Stimulated activated naive CD4-positive, alpha-beta T cell (primary cell): ENCODE data around the gene CDC25C.
A peak's percentile ranks its signal among the peaks of the same experiment; 100 is the strongest.
"Not testable (repeated sequence)": the region's sequence is repeated elsewhere in the genome, so short reads cannot be mapped to it uniquely, and the experiment has no call there.

Experiments used
- DNase-seq, 6 experiments: peaks; one replicate each; lab custom pipeline; 2025; lab: John Stamatoyannopoulos, UW

CDC25C gene

DNA sequence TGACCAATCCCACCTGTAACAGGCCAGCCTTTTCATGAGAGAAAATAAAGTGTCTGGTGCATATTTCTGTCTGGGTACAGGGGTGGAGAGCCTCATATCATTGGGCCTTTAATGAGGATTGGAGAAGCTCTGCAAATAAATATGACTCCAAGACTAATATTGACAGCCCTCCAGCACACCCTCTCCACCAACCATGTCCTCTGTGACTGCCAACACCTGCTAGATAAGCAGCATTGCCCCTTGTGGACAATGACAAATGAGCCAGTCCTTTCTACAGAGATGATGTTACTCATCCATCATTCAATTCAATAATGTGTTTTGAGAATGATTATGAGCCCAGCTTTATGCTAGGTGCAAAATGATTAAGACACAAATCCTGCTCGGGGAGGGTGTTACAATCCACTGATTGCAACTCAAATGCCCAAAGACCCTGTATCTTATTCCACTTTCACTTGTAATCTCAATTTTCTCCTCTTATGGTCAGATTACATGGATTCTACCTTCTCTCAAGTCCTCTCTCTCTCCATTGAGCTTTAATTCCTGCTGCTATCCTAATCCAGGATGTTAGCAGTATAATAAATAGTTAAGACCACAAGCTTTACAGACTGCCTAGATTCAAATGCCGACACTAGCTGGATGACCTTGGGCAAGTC, 55.1 kb downstream of the CDC25C start:
- DNase-seq: no peak

DNA sequence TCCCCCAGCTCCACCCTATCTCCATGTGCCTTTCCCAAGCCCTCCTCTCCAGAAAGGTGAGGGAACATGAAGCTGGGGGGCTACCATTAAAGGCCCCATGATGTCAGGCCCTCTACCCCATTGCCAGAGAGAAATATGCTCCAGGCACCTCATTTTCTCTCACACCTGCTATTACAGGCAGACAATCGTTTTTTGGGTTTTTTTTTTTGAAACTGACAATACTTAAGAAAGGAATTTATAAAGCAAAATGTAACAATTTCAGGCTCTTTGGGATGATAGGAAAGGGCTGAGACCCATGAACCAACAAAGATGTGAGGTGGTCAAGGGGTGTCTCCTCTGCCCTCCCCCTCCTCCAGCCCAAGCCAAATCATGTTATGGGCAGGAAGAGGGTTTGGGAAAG, 55.7 kb downstream of the CDC25C start:
- no peak for DNase-seq

DNA sequence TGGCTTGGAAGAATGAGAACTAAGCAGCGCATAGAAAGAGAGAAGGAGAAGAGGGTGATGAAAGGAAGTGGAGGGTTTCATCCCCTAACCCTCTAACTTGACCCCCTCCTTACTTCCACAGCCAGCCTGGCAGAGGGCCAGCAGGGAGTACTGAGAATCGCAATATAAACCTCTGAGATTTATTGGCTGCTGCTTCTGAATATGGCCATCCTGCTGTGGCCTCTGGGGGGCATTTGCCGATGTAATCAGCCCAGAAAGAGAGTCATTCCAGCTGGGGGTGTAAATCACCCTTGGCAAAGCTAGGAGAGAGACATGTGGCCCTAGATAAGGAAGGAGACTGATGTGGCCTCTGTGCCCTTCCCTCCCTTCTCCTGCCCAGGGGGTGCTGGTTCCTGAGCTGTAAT, 56.2 kb downstream of the CDC25C start:
- no peak for DNase-seq

DNA sequence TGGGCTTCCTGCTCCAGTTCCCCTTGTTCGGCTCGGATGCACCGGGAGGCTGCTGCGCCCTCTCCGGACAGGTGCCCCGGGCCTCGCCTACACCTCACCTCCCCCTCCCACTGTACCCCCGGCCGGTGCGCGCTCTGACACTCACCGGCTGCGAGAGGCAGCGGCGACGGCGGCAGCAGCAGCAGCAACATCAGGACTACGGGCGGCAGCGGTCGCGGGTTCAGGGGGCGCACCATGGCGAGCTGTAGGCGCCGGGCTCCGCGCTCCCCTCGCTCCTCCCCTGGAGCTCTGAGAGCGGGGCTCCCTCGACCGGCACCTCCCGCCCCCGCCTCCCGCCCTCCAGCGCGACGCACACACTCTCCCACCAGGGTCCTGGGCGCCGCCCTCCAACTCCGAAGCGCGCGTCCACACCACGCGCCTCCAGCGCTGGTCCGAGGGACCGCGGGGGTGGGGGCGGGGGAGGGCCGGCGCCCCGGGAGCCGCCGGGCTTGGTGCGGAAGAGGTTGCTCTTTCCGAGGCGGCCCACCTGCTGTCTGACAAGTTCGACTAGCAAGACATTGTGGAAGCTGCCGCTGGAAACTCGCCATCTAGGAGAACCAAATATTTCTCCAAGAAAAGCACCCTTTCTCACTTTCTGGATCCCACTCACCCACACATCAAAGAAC, 57.3 kb downstream of the CDC25C start, which contains the start of gene GFRA3:
GFRA3 (minus strand) TSS at position 433 of the 665 bp plus-strand sequence; CDS start at position 236, 197 bp downstream.
- peak in 1 of 6 experiments; percentile 11 for DNase-seq

DNA sequence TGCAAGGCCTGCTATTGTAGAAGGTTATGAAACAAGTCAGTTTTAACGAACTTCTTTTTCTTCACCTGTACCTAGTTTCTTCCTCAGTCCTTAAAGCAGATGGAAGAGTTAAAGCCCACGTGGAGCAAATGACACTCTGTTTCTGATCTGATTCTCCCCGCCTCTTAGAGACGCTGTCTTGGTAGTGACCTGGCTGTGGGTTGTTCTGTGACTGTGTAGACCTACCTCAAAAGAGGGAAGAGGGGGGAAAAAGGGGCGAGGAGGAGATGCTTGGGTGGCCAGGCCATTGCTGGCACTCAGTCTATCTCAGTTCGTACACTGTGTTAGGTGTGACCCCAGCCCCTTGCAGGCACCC, 57.8 kb downstream of the CDC25C start:
- DNase-seq: no peak

DNA sequence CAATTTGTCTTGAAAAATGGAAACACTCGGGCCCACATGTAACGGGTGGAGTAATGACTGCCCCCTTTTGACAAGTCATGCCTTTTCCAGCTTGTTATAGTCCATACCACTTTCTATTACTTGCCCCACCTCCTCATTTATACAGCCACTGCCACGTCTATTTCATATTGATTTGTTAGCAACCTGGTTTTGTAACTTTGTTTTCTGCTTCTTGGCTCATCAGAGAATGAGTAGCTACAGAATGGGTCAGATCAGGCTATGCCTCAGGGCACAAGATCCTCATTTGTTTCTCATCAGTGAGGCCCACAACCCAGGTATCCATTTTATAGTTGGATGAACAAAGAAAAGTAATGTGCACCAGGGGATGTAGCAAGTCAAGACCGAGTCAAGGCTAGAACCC, 58.9 kb downstream of the CDC25C start:
- no peak for DNase-seq

DNA sequence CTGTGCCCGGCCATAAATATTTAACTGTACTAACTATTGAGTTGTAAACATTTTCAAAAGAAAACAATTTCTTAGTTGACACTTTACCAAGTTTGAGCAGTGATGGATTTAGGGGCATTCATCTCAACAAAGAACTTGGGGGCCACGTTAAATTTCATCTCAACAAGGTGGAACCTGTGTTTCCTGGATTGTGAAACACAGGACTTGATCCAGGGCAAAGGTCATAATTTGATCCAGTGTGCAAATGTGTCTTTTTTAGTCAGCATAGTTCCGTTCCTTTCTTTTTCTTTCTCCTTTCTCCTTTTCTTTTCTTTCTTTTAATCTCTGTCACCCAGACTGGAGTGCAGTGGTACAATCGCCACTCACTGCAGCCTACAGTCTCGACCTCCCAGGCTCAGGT, 60.3 kb downstream of the CDC25C start:
- no peak for DNase-seq

DNA sequence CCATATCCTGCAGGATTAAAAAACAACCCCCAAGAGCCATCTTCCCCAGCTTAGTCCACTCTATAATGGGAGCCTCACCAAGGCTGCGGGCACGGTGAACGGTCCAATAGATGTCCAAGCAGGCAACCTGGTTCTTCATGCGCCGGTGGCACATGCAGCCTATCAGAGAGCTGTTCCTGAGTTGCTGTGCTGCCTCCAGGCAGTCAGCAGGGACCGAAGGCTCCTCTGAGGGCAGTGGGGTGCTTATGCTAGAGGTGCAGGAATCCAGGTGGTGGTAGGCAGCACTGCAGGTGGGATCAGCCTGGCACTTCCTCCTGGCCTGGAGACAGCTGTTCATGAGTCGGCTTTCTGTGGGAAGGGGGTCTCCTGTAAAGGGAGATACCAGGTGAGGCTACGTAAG, 67.4 kb downstream of the CDC25C start:
- DNase-seq: no peak

DNA sequence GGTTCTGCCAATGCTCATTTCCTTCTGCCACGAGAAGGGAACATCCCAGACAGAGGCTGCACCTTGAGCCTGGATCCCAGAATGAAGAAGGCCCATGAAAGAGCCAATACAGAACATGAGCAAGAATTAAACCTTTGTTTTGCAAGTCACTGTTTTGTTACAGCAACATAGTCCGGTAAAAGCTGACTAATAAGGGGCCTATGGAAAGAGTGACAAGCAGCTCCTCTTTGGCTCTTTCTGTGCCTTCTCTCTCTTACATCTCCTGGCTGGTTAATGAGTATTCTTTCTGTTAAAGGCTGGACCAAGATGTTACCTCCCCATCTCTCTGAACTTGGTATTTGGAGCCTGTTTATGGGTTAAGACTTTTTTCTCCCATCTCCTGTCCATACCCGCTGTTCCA, 68.0 kb downstream of the CDC25C start:
- no peak for DNase-seq

DNA sequence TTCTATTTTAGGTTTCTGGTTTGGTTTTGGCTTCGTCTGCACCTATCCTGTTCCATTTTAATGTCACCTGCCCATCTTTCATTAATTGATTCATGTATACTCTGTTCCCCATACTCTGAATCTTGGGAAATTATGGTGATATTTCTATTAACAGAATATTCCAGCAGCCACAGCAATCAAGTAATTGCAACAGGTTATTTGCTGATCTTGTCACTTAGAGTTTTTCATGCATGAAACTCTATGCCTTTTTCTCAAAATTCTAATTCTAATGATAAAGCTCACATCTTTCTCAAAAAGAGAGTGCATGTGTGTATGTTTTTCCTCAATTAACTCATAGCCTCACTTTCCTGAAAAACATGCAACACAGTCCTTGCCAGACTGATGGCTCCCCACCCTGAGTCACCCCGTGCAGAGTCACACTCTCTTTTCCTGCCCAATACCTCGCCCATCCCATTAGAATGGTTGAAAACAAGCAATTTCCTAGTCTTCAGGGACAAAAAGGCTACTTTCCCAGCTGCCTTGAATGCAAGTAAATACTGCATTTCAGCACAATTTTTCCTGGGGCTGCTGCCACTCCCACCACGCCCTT, 72.8 kb downstream of the CDC25C start:
- no peak for DNase-seq

DNA sequence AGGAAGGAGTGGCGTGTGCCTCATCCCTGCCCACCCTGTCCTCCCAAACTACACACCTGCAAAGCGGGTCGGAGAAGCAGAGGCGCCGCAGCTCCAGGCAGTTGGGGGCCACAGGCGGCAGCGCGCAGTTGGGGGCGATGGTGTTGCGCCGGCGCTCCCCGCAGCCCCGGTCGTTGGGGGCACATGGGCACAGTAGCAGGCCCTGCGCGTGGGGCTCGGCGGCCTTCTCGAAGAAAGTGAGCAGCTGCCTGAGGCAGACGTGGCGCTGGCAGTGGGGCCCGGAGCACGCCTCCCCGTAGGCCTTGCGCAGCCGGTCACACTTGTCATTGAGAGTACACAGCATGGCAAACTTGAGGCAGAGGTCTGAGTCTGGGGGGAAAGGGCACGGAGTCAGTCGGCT, 74.0 kb downstream of the CDC25C start:
- no peak for DNase-seq

DNA sequence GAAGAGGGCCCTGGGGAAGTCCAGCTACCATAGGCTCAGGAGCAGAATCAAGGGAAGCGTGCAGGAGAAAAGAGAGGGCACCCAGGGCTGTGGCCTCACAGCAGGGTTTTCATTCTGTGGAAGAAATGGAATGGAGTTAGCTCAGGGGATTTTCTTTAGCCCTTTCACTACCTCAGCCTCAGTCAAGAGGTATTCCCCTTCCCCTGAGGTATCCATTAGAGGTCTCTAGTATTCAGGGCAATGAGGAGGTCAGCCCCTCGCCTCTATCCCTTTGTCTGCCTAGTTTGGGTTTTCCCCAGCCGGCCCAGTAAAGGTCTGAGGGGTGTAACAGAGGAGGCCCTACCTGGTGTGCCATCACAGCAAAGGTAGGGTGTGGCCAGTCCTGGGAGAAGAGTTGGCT, 78.7 kb downstream of the CDC25C start:
- no peak for DNase-seq

DNA sequence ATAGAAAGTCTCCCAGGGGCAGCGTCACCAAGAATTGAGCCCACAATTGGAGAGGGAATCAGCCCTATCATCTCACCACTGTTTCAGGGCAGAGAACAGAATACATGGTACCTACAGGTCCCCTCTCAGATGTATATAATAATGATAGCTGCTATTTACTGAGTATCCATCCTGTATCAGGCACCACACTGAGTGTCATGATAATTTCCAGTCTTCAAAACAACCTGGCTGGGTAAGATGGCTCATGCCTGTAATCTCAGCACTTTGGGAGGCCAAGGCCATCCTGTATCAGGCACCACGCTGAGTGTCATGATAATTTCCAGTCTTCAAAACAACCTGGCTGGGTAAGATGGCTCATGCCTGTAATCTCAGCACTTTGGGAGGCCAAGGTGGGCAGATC, 83.8 kb downstream of the CDC25C start:
- DNase-seq: not testable (repeated sequence)

DNA sequence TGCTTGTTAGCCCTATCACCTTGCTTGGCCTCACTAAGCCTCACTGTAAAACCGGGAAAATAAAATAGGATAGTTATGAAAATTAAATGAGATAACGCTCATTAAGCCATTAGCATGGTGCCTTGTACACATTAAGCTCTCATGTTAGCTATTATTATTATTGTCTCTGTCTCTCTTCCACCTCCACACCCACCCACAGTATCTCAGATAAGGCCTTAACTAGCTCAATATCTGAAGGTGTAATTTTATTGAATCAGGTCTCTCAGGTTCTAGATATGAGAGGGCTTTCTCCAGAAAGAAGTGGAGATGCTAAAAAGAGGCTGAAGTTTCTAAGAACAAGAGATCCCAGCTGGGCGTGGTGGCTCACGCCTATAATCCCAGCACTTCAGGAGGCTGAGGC, 84.8 kb downstream of the CDC25C start:
- DNase-seq: no peak

DNA sequence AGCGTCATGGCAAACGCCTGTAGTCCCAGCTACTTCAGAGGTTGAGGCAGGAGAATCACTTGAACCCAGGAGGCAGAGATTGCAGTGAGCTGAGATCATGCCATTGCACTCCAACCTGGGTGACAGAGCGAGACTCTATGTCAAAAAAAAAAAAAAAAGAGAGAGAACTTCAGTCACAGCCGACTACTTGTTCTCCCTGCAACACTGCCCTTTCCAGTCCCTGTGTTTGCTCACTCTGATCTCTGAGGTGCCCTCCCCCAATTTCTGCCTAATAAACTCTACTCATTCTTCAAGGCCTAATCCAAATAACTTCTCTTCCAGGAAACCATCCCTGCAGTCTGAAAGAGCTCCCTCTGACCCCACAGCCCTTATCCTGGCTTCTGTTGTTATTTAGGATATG, 85.3 kb downstream of the CDC25C start:
- DNase-seq: no peak

DNA sequence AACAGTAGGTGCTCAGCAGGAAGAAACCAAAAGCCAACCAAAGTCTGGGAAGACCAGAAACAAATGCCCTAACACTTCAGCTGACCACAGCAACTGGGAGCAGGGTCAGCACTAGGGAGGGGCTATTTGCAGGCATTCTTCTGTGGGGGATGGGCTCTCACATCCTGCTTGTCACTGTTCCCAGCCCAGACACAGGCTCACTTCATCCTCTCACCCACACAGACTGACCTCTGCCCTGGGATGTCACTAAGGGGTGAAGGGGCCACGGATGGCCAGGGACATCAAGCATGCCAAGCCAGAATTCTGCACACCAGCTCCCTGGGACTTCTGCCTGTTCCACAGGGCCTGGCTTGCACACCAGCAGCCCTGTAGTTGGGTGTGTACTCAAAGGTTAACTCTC, 85.9 kb downstream of the CDC25C start:
- DNase-seq: no peak

DNA sequence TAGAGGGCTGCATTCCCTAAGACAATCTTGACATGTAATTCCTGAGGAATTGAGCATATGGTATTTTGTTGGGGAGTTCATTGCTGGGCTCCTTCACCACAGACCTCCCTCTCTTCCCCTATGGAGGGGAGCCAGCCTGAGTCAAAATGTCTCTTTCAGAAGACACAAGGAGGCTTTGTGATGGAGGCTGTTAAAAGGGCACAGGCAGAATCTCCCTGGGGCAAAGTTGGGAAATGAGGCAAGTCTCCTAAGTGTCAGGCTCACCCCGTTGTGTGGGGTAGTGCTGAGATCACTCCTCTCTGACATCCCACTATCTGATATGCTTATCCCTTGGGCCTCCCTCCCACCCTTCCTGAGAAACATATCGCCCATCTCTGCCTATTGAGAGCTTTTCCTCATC, 87.8 kb downstream of the CDC25C start:
- DNase-seq: no peak

DNA sequence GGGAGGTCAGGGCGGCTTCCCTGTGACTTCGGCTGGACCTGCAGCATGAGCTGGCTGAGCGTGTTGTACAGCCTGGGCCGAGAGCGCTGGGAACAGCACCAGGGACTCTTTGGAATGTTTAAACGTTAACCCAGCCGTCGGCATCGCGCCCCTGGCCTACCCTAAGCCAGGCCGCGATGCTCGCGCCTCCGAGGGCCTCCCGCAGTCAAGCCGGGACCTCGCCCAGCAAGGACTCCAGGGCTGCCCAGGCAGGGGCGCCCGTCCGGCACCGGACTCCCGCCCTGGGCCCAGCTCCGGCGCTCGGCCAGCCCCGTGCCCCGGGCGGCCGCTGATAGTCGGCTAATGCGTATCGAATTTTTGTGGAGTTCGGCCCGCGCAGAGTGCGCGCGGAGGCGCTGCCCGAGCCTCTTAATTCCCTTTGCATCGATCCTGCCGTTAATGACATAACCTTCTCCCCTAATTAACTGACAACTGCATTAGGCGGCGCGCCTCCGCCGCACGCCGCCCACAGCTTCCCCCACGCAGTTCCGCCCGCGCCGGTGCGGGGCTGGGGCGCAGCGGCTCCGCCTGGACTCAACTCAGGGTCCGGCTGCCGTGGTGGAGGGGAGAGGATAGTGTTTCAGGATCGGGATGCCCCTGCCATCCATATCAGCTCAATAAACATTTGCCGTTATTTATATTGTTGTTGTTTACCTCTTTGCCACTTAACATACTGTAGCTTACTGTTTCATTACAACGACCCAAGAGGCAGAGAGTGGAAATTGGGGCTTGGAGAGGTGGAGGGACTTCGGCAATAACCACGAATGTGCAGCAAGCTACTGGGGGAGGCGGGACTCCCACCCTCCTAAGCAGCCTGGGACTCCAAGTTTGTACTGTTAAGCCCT, 89.7 kb downstream of the CDC25C start:
- peak in 1 of 6 experiments; percentile 39 for DNase-seq

DNA sequence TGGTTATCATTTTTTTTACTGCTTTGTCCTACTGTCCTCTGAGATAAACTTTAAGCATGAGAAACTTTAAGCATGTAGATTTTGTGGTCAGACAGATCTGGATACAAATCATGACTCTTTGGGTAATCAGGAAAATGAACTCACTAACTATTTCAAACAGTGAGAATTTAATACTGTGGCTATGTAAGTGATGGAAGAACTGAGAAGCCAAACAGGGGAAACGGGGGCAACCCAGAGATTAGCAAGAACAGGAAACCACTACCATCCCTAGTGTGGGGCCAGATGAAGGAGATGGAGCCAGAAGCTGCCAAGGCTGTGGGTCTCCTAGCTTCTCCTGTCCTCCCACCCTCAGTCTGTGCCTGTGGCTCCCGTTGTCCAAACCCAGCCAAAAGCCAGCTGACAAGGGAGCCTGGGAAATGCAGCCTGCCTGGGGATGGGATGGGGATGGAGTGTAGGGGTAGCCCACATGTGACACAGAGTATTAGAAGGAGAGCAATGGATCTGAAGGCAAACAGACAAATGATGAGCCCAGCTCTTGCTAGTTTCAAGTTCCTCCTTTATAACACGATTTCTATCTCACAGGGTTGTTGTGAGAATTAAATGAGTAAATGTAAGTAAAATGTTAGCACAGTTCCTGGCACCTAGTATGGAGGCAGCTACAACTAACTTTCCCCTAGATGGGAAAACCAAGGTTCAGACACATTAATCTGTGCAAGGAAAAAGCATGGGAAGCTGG, 90.8 kb downstream of the CDC25C start:
- DNase-seq: no peak

DNA sequence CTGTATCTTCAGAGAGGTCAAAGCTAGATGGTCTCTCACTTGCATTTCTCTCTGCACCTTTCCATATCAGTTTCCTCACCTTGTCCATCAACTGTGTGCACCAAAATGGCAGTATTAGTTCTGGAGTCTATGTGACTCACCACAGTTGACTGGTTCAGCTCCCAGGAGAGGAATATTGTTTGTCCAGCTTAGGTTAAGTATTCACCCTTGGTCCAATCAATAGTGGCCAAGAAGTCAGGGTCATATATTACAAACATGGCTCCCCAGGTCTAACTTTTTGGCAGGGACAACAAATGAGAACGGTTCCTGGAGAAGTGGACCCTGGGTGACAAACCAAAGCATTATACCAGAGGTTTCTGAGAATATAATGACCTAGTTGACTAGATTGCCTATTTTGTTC, 93.6 kb downstream of the CDC25C start:
- no peak for DNase-seq
